Measurements from ENCODE around the gene TJP1.
A peak's percentile ranks its signal among the peaks of the same experiment; 100 is the strongest.

TJP1 gene

DNA sequence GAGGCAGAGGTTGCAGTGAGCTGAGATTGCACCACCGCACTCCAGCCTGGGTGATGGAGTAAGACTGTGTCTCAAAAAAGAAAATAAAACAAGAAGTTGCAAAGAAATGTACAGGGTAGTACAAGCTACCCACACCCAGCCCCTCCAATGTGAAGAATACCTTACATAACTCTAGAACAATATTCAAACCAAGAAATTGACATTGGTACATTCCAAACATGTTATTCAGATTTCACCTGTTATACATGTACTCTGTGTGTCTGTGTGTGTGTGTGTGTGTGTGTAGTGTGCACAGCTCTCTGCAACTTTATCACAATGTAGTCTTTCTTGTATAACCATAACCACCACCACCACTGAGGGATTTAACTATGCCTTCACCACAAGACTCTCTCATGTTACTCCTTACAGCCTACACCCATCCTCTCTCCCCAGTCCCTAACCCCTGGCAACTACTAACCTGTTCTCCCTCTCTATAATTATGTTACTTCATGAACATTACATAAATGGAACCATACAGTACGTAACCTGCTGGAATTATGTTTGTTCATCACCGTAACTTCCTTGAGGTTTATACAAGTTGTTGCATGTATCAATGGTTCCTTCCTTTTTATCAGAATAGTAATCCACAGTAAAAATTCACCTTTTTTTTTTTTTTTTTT is 16.2 kb upstream of the TJP1 start:
- H3K27ac ChIP-seq = no peak overlapping the region
- TF ChIP-seq, protein P1, sequence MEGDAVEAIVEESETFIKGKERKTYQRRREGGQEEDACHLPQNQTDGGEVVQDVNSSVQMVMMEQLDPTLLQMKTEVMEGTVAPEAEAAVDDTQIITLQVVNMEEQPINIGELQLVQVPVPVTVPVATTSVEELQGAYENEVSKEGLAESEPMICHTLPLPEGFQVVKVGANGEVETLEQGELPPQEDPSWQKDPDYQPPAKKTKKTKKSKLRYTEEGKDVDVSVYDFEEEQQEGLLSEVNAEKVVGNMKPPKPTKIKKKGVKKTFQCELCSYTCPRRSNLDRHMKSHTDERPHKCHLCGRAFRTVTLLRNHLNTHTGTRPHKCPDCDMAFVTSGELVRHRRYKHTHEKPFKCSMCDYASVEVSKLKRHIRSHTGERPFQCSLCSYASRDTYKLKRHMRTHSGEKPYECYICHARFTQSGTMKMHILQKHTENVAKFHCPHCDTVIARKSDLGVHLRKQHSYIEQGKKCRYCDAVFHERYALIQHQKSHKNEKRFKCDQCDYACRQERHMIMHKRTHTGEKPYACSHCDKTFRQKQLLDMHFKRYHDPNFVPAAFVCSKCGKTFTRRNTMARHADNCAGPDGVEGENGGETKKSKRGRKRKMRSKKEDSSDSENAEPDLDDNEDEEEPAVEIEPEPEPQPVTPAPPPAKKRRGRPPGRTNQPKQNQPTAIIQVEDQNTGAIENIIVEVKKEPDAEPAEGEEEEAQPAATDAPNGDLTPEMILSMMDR (IDR thresholded peaks at IDR 0.05) = no peak
- no peak for TF ChIP-seq ZFX (IDR thresholded peaks at IDR 0.05; ENCODE audit: borderline replicate concordance)

DNA sequence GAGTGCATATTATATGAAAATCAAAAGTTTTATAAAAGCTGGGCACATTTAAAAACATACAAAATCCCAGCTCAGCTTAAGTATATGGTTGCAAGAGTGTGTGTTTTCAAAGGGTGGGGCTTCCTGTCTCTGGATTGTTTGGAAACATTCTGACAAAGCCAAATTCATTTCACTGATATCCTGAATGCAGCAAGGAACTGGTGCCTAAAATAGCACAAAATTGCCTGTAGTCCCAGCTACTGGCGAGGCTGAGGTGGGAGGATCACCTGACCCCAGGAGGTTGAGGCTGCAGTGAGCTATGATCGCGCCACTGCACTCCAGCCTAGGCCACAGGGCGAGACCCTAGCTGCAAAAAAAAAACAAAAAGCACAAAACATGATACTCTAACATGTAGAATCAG is 13.0 kb upstream of the TJP1 start:
- H3K27ac ChIP-seq = no peak overlapping the region
- no peak for TF ChIP-seq ZFX (IDR thresholded peaks at IDR 0.05; ENCODE audit: borderline replicate concordance)
- TF ChIP-seq, protein P1 (IDR thresholded peaks at IDR 0.05) = no peak

GRCh38 chr15:29832709-29833108 is 10.4 kb upstream of the TJP1 start:
- no peak overlapping the region for H3K27ac ChIP-seq
- no peak for TF ChIP-seq ZFX (IDR thresholded peaks at IDR 0.05; ENCODE audit: borderline replicate concordance)
- TF ChIP-seq, protein P1 (IDR thresholded peaks at IDR 0.05) = no peak

GRCh38 chr15:29826908-29827820 is 4.9 kb upstream of the TJP1 start:
- no peak for TF ChIP-seq ZFX (IDR thresholded peaks at IDR 0.05; ENCODE audit: borderline replicate concordance)
- no peak overlapping the region for H3K27ac ChIP-seq

DNA sequence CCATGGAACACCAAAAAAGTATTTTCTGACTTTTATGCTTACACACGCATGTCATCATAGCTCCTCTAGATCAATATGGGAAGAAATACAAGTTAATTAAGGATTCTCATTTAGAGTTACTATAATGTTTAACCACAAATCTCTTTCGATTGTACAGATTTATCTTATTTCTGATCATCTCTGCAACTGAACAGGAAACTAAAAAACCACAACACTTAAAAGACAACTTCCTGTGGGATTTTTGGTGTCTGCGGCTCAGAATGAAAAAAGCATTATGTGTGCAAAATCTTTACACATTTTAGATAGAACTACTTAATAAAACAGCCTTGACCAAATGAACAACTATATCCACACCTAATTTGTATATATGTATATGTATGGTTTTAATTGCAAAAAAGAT is 3.0 kb upstream of the TJP1 start:
- no peak overlapping the region for H3K27ac ChIP-seq
- TF ChIP-seq, protein P1 (IDR thresholded peaks at IDR 0.05) = no peak
- no peak for TF ChIP-seq ZFX (IDR thresholded peaks at IDR 0.05; ENCODE audit: borderline replicate concordance)

- peak overlapping the region; percentile 93 for H3K27ac ChIP-seq
- TF ChIP-seq ZFX (IDR thresholded peaks at IDR 0.05; ENCODE audit: borderline replicate concordance) = no peak
- TF ChIP-seq, protein P1 (IDR thresholded peaks at IDR 0.05) = no peak
These were observed 604 bp upstream of the TJP1 start for GRCh38 chr15:29822684-29823459.

GRCh38 chr15:29821416-29822099 is 710 bp downstream of the TJP1 start:
- TF ChIP-seq, protein P1 (IDR thresholded peaks at IDR 0.05) = no peak
- no peak for TF ChIP-seq ZFX (IDR thresholded peaks at IDR 0.05; ENCODE audit: borderline replicate concordance)

More at GRCh38 chr15:29821416-29822099, 710 bp downstream of the TJP1 start:
- peak overlapping the region; percentile 93 for H3K27ac ChIP-seq

Measured in 22Rv1 (cell line).